HL-60 (cell line): ENCODE data around the gene NIP7.

Experiments
- DNase-seq, 2 experiments: peaks; one replicate each; pipeline ENCODE4 v3.0.0-alpha.2; 2010 to 2020; ENCODE audit warnings: low read depth in 1 of 2, low spot score in 1 of 2
- H3K27ac ChIP-seq: fragments of 250-450 bp; sonication (Bioruptor Pico); replicated peaks from 2 replicates; pipeline ENCODE4 v1.5.1; 2020; ENCODE audit warnings: mild to moderate bottlenecking, moderate library complexity
- H3K27me3 ChIP-seq: fragments of 250-450 bp; sonication (Bioruptor Pico); 2 replicates; pipeline ENCODE4 v1.5.1; 2021; ENCODE audit warnings: mild to moderate bottlenecking, moderate library complexity; ENCODE audit not compliant: insufficient read depth, poor library complexity, severe bottlenecking
- H3K4me3 ChIP-seq: replicated peaks from 2 replicates; pipeline ENCODE4 v1.5.1; 2011; ENCODE audit warnings: mild to moderate bottlenecking, control low read depth, low read length; ENCODE audit not compliant: insufficient read depth
- GABPA ChIP-seq: IDR thresholded peaks from 2 replicates; pipeline ENCODE4 v1.6.1; 2012; ENCODE audit warnings: low read depth
- POLR2AphosphoS5 ChIP-seq: IDR thresholded peaks from 2 replicates; pipeline ENCODE4 v1.6.1; 2012; ENCODE audit warnings: low read depth
- SPI1 ChIP-seq: IDR thresholded peaks from 2 replicates; pipeline ENCODE4 v1.6.1; 2012; ENCODE audit warnings: low read depth, mild to moderate bottlenecking, borderline replicate concordance
- TF ChIP-seq, protein P1 (sequence below): IDR thresholded peaks from one replicate; pipeline ENCODE4 v1.5.1; 2011; ENCODE audit warnings: low read length, control low read depth, inconsistent platforms; ENCODE audit not compliant: insufficient read depth
- TF ChIP-seq, protein P2 (sequence below): IDR thresholded peaks from 2 replicates; pipeline ENCODE4 v1.6.1; 2012; ENCODE audit warnings: low read depth; ENCODE audit not compliant: insufficient replicate concordance

Gene NIP7

DNA sequence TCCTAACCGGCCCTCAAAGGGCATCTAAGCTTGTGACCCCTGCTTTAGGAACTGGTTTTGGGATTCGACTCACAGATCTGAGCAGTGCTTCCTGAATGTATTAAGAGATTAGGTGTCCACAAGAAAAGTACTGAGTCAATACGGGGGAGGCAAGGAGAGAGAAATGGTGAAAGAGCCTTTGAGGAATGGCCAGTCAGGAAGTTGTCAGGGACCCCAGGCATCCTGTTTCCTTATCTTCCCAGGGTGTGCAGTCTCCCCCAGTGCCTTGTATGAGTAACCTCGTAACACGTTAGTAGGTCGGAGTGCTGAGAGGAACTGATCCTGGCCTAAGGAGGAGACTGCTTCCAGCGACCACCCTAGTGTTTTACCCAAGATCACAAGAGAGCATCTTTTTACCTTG lies 28.4 kb downstream of the NIP7 start:
- TF ChIP-seq POLR2AphosphoS5 (no peak), GABPA (no peak), SPI1 (no peak)
- TF ChIP-seq, protein P1, sequence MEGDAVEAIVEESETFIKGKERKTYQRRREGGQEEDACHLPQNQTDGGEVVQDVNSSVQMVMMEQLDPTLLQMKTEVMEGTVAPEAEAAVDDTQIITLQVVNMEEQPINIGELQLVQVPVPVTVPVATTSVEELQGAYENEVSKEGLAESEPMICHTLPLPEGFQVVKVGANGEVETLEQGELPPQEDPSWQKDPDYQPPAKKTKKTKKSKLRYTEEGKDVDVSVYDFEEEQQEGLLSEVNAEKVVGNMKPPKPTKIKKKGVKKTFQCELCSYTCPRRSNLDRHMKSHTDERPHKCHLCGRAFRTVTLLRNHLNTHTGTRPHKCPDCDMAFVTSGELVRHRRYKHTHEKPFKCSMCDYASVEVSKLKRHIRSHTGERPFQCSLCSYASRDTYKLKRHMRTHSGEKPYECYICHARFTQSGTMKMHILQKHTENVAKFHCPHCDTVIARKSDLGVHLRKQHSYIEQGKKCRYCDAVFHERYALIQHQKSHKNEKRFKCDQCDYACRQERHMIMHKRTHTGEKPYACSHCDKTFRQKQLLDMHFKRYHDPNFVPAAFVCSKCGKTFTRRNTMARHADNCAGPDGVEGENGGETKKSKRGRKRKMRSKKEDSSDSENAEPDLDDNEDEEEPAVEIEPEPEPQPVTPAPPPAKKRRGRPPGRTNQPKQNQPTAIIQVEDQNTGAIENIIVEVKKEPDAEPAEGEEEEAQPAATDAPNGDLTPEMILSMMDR = no peak
- TF ChIP-seq, protein P2, sequence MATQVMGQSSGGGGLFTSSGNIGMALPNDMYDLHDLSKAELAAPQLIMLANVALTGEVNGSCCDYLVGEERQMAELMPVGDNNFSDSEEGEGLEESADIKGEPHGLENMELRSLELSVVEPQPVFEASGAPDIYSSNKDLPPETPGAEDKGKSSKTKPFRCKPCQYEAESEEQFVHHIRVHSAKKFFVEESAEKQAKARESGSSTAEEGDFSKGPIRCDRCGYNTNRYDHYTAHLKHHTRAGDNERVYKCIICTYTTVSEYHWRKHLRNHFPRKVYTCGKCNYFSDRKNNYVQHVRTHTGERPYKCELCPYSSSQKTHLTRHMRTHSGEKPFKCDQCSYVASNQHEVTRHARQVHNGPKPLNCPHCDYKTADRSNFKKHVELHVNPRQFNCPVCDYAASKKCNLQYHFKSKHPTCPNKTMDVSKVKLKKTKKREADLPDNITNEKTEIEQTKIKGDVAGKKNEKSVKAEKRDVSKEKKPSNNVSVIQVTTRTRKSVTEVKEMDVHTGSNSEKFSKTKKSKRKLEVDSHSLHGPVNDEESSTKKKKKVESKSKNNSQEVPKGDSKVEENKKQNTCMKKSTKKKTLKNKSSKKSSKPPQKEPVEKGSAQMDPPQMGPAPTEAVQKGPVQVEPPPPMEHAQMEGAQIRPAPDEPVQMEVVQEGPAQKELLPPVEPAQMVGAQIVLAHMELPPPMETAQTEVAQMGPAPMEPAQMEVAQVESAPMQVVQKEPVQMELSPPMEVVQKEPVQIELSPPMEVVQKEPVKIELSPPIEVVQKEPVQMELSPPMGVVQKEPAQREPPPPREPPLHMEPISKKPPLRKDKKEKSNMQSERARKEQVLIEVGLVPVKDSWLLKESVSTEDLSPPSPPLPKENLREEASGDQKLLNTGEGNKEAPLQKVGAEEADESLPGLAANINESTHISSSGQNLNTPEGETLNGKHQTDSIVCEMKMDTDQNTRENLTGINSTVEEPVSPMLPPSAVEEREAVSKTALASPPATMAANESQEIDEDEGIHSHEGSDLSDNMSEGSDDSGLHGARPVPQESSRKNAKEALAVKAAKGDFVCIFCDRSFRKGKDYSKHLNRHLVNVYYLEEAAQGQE = no peak
- no peak overlapping the region for H3K27ac ChIP-seq
- no peaks in the 10 kb centered on the region for H3K27me3 ChIP-seq
- DNase-seq = no peak
- H3K4me3 ChIP-seq = no peak overlapping the region

DNA sequence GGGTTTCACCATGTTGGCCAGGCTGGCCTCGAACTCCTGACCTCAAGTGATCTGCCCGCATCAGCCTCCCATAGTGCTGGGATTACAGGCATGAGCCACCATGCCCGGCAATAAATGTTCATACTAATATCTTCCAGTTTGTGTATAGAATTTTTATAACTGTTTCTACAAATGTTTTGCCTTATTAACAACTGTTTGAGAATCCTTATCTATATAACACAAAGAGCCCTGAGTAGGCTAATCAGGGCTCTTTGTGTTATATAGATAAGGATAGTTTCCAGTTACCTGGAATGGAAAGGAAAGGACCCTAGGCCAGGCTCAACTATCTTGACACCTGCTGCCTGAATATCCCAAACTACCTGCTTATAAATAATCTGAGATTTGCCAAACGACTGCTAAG lies 29.3 kb downstream of the NIP7 start:
- TF ChIP-seq, protein P2 = no peak
- no peak for TF ChIP-seq POLR2AphosphoS5
- TF ChIP-seq GABPA = no peak
- no peak for TF ChIP-seq SPI1
- TF ChIP-seq, protein P1 = no peak
- no peaks in the 10 kb centered on the region for H3K27me3 ChIP-seq
- no peak overlapping the region for H3K27ac ChIP-seq
- H3K4me3 ChIP-seq = no peak overlapping the region
- no peak for DNase-seq

DNA sequence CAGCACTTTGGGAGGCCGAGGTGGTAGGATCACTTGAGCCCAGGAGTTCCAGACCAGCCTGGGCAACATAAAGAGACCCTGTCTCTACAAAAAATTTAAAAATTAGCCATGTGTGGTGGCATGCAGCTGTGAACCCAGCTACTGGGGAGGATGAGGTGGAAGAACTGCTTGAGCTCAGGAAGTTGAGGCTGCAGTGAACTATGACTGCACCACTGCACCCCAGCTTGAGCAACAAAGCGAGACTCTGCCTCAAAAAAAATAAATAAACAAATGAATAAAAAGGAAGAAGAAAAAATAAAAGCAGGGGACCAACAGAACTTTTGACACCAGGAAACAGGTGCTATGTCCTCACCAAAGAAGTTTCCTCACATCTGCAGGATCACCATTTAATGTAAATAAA lies 32.0 kb downstream of the NIP7 start:
- TF ChIP-seq, protein P2 = no peak
- TF ChIP-seq, protein P1 = no peak
- TF ChIP-seq POLR2AphosphoS5 = no peak
- no peak for TF ChIP-seq GABPA
- TF ChIP-seq SPI1 = no peak
- no peak for DNase-seq
- Histone ChIP-seq H3K4me3 (no peak overlapping the region), H3K27ac (no peak overlapping the region), H3K27me3 (no peaks in the 10 kb centered on the region)
